Measurements from ENCODE around the gene LNX1. TPM values are rescaled to one million over a fixed set of nuclear protein-coding genes. Genes with fewer than 3 reads are reported as not detected.

The LNX1 gene
- total and polyA plus RNA-seq, 2 of the 8 experiments (the other 6 are each of a cell fraction or from before 2014, with no cell fraction given) = 2.7 to 3.8 TPM

DNA sequence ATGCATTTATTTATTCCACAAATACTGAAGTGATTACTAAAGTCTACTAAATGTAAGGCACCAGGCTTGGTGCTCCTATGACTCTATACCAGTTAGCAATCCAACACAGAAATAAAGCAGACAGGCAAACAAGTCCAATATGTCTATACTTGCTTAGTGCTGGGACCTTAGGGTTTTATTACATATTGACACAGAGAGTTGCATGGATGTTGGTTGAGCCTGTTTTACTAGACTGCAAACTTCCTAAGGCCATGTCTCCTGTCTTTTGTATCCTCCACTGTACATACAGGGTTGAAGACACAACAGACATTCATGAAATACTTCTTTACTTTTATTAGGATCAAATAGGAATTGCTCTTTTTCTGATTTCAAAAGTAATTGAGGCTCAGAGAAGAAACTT is 69.0 kb downstream of the LNX1 start:
- no peak for TF ChIP-seq ASH2L (IDR thresholded peaks at IDR 0.05; ENCODE audit: low read length)
- no peak for TF ChIP-seq JUND (IDR thresholded peaks at IDR 0.05; ENCODE audit: low read length)
- no peak for TF ChIP-seq BACH1 (IDR thresholded peaks at IDR 0.05; ENCODE audit: low read length)
- no peak for TF ChIP-seq RFX5 (IDR thresholded peaks at IDR 0.05; ENCODE audit: borderline replicate concordance, low read depth, low read length)
- TF ChIP-seq NRF1 (IDR thresholded peaks at IDR 0.05; ENCODE audit: low read depth, low read length) = no peak
- TF ChIP-seq TCF12 (IDR thresholded peaks at IDR 0.05; ENCODE audit: low read depth, low read length) = no peak
- no peak for TF ChIP-seq CHD2 (IDR thresholded peaks at IDR 0.05; ENCODE audit: low read length)
- no peak for TF ChIP-seq POLR2AphosphoS5 (IDR thresholded peaks at IDR 0.05; ENCODE audit: low read depth, low read length)
- no peak for TF ChIP-seq KDM5A (IDR thresholded peaks at IDR 0.05; ENCODE audit: low read length)
- Histone ChIP-seq H2BK120ac (replicated peaks; ENCODE audit: low read depth, low read length) (no peak overlapping the region), H3K23me2 (ENCODE audit: low read depth, low read length) (no peaks in the 10 kb centered on the region), H3K9ac (replicated peaks in 1 of 4; ENCODE audit: extremely low read depth in 1 of 4, low read depth in 3 of 4, low read length in 3 of 4) (no peak overlapping the region), H4K20me1 (replicated peaks in 1 of 2; ENCODE audit: control insufficient read depth in 1 of 2, insufficient read depth in 2 of 2, low read length in 2 of 2) (no peaks in the 10 kb centered on the region), H3K4me2 (ENCODE audit: insufficient read depth in 1 of 2, low read depth in 2 of 2, low read length in 2 of 2) (no peak overlapping the region), H3K27ac (ENCODE audit: low read depth, low read length) (no peak overlapping the region), H3K56ac (replicated peaks; ENCODE audit: insufficient read length, low read depth, low read length) (no peak overlapping the region), H2BK5ac (ENCODE audit: low read depth, low read length) (no peak overlapping the region), H3K79me1 (ENCODE audit: low read depth, low read length) (no peaks in the 10 kb centered on the region), H3K4ac (replicated peaks; ENCODE audit: insufficient read length, low read depth, low read length) (no peak overlapping the region), H4K8ac (ENCODE audit: extremely low read depth, insufficient read depth, low read length) (no peak overlapping the region), H2BK15ac (ENCODE audit: low read length) (no peak overlapping the region), H3K79me2 (ENCODE audit: control insufficient read depth in 1 of 2, insufficient read depth in 2 of 2, low read length in 2 of 2) (no peaks in the 10 kb centered on the region), H4K91ac (replicated peaks; ENCODE audit: insufficient read length, low read length) (no peak overlapping the region), H2BK12ac (ENCODE audit: low read depth, low read length) (no peak overlapping the region), H3K4me1 (replicated peaks in 1 of 4; ENCODE audit: control insufficient read depth in 3 of 4, insufficient read depth in 4 of 4, low read length in 3 of 4) (peaks cover 3 to 13% (median 8%) of the 10 kb centered on the region in 4 experiments; a peak in 4 of 7 replicates), H2BK20ac (ENCODE audit: low read length) (no peak overlapping the region), H3K27me3 (replicated peaks in 1 of 4; ENCODE audit: control insufficient read depth in 3 of 4, extremely low read depth in 1 of 4, insufficient read depth in 3 of 4, low read length in 3 of 4) (no peaks in the 10 kb centered on the region), H2AK5ac (ENCODE audit: low read depth, low read length) (no peak overlapping the region), H2AFZ (ENCODE audit: low read length) (no peak overlapping the region), H3K4me3 (ENCODE audit: extremely low read depth in 1 of 4, insufficient read depth in 2 of 4, low read depth in 3 of 4, low read length in 4 of 4) (no peak overlapping the region), H4K5ac (ENCODE audit: insufficient read length, low read depth, low read length) (no peak overlapping the region), H3K9me3 (ENCODE audit: insufficient read depth in 2 of 2, low read depth in 1 of 2, low read length in 1 of 2) (no peaks in the 10 kb centered on the region), H3K18ac (ENCODE audit: extremely low read depth, low read length) (no peak overlapping the region), H3K14ac (ENCODE audit: insufficient read length) (no peak overlapping the region), H3K36me3 (ENCODE audit: control insufficient read depth in 2 of 4, insufficient read depth in 4 of 4, low read length in 3 of 4) (no peaks in the 10 kb centered on the region), H3K23ac (ENCODE audit: insufficient read length) (no peak overlapping the region)
- ChIA-PET CTCF (ENCODE audit: partially characterized antibody) (interaction anchor here (0.6 to 1.4 kb wide), 2 partner anchors 98 to 1626 kb away, joined by 4 read pairs; no protein-coding TSS in a partner anchor), POLR2A (ENCODE audit: partially characterized antibody) (no interaction called here)
- DNase-seq (ENCODE audit: low read depth in 1 of 2, low spot score in 2 of 2) (no peak), FAIRE-seq (no peak)

All from H1 (cell line).